Body of pancreas (tissue), 4 donors: Measurements from ENCODE around the gene SAMHD1. TPM values are rescaled to one million over a fixed set of nuclear protein-coding genes. Genes with fewer than 3 reads are reported as not detected.

Experiments
- ATAC-seq: fragments of 150-250 bp; one replicate; pipeline ENCODE4 v1.9.1; 2016
- DNase-seq, 4 donors: peaks; one replicate each; pipeline ENCODE4 v3.0.0-alpha.2; 2019
- H3K27ac ChIP-seq, 4 donors: fragments of 200-600 bp; sonication (generic); 1 replicate in 3 of 4; 2 replicates in 1 of 4; pipeline versions ENCODE4 v1.5.1 to v1.6.1; 2016 to 2019; ENCODE audit warnings: mild to moderate bottlenecking in 1 of 4, mixed read lengths in 1 of 4, moderate library complexity in 1 of 4
- H3K27me3 ChIP-seq, 2 donors: fragments of 200-600 bp; sonication (generic); one replicate each; pipeline ENCODE4 v1.6.0; 2016; ENCODE audit warnings: mild to moderate bottlenecking in 1 of 2
- H3K36me3 ChIP-seq, 2 donors: fragments of 200-600 bp; sonication (generic); replicated peaks in 1 of 2; 2 replicates each; pipeline ENCODE4 v1.5.1; 2016; ENCODE audit warnings: low read depth in 2 of 2; ENCODE audit not compliant: insufficient read depth in 1 of 2
- H3K4me1 ChIP-seq: fragments of 200-600 bp; sonication (generic); one replicate; pipeline ENCODE4 v1.6.0; 2016
- H3K4me3 ChIP-seq, 2 donors: fragments of 200-600 bp; sonication (generic); 1 replicate in 1 of 2; 2 replicates in 1 of 2; pipeline ENCODE4 v1.5.1; 2016 to 2019
- H3K9me3 ChIP-seq, 3 donors: fragments of 200-600 bp; sonication (generic); 1 replicate in 2 of 3; 2 replicates in 1 of 3; pipeline ENCODE4 v1.5.1; 2016
- CTCF ChIP-seq, 7 experiments: fragments of 450-650 bp in 4 of 7; fragments of 200-600 bp in 3 of 7; sonication (generic) in 3 of 7; IDR thresholded peaks; one replicate each; pipeline ENCODE4 v1.5.1; 2016 to 2019; ENCODE audit warnings: antibody characterized with exemption in 7 of 7
- POLR2A ChIP-seq, 3 donors: fragments of 450-650 bp; IDR thresholded peaks; one replicate each; pipeline ENCODE4 v1.6.1; 2016; ENCODE audit warnings: antibody characterized with exemption in 3 of 3, mild to moderate bottlenecking in 2 of 3
- WGBS, 2 donors: methylation state at CpG; one replicate each; pipeline ENCODE4 v1.1.5; 2017; 5-methylcytosine and 5-hydroxymethylcytosine counted together
- intact Hi-C: fragments of 100-400 bp; cut with DNase I; formaldehyde crosslinking; loops from one replicate; pipeline ENCODE4 v1.15.1; 2023
- total RNA-seq, 2 donors: library from RNA; depleted of rRNA; stranded (reverse); fragments of >200 nt; gene quantifications; one replicate each; pipeline ENCODE4 v1.1.0, GENCODE V29; 2016

SAMHD1 gene
- total RNA-seq, 2 donors from 2014 or later: 87.7 to 116 TPM

DNA sequence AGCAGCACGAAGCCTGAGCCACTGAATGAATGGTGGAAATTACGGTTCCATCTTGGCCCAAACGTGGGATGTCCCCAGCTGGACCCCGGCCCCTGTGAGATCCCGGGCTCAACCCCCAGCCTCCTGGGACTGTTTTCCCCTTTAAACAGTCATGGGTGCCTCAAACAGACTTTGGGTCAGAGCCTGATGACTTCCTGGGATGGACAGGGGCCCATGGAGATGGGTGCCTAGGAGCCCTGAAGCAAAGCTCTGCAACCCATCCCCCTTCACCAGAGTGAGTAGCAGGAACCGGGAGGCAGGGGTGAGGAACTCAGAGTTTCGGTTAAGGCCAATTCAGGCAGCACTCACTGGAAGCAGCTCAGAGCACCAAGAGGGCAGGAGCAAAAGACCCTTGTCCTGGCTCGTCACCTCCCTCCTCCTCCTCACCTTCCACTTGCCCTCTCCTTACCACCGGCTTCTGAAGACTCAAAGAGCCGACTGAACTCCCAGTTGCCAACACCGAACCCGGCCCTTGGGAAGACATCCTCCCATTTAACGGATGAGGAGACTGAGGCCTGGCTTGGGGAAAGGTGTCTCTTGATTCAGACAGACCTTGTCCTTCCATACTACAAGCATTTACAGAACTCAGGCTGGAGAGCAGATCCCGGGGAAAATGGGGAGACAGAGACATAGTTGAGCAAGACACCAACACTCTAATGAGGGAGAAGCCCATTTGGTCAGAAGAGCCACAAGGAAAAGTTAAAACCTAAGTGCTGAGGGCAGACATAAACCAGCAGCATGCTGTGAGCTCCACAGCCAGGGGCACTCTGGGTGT is 90.5 kb downstream of the SAMHD1 start:
- Histone ChIP-seq H3K27ac (peak overlapping the region in 2 of 4 donors; percentile 44 to 60), H3K9me3 (no peaks in the 10 kb centered on the region), H3K4me1 (peaks cover 43% of the 10 kb centered on the region), H3K36me3 (no peaks in the 10 kb centered on the region), H3K27me3 (no peaks in the 10 kb centered on the region), H3K4me3 (no peak overlapping the region)
- TF ChIP-seq CTCF (IDR thresholded peaks at IDR 0.05) (no peak), POLR2A (IDR thresholded peaks at IDR 0.05) (no peak)
- no peak for DNase-seq
- intact Hi-C loops: no loop called here
- no peak for ATAC-seq
- WGBS, 2 donors: 88 to 89% methylated on average over 14 of the region's 14 CpGs

DNA sequence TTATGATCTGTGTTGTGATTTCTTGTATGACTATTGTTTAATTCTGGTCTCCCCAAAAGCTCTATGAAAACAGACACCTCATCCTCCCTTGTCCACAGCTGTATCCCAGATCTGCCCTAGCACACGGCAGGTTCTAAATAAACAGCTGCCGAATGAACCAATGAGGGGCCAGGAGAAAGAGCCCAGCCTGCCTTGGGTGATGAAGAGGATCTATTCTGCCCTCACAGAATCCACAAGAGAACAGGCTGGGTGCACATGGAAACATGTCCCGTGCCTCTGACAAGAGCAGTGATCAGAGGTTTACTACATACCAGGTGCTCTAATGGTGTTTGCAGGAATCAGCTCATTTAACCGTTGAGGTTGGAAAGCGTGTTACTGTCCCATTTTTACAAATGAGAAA is 91.2 kb downstream of the SAMHD1 start:
- TF ChIP-seq CTCF (IDR thresholded peaks at IDR 0.05) (no peak), POLR2A (IDR thresholded peaks at IDR 0.05) (no peak)
- no peaks in the 10 kb centered on the region for H3K9me3 ChIP-seq
- no peak overlapping the region for H3K4me3 ChIP-seq
- no peaks in the 10 kb centered on the region for H3K27me3 ChIP-seq
- no peak for ATAC-seq
- peaks cover 50% of the 10 kb centered on the region for H3K4me1 ChIP-seq
- no peaks in the 10 kb centered on the region for H3K36me3 ChIP-seq
- DNase-seq: no peak
- intact Hi-C loops: no loop called here
- WGBS, 2 donors: 59 to 69% methylated on average over 5 of the region's 5 CpGs
- H3K27ac ChIP-seq: no peak overlapping the region

DNA sequence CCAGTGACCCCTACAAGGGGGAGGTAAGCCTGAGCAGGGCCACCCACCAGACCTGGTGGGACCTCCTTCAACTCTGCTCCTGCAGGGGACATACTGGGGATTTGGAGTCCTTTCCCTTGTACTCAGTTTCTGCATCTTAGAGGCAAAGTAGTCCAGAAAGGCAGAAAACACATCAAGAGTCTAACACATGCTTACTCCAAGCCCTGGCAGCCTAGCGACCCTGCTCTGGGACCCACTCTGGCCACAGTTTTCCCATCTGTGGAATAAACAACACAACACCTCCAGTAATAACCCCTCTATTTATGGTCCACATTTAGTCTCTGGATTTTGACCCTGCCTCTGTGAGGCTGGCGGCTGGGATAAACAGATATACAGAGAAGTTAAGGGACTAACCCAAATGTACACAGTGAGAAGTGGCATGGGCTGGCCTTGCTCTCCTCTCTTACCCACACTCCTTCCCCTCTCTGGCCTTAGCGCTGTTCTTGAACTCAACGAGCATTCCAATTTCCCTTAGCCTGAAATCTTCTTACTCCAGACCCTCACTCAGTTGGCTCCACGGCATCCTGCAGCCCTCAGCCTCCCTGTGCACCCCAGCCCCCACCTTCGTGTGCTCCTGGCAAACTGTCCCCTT is 91.7 kb downstream of the SAMHD1 start:
- ATAC-seq: no peak
- no peaks in the 10 kb centered on the region for H3K27me3 ChIP-seq
- peaks cover 52% of the 10 kb centered on the region for H3K4me1 ChIP-seq
- no peak for DNase-seq
- WGBS, 2 donors: 56 to 58% methylated on average over 6 of the region's 6 CpGs
- no peak overlapping the region for H3K27ac ChIP-seq
- H3K36me3 ChIP-seq: no peaks in the 10 kb centered on the region
- TF ChIP-seq POLR2A (IDR thresholded peaks at IDR 0.05) (no peak), CTCF (IDR thresholded peaks at IDR 0.05) (no peak)
- intact Hi-C loops: no loop called here
- no peaks in the 10 kb centered on the region for H3K9me3 ChIP-seq
- H3K4me3 ChIP-seq: no peak overlapping the region

DNA sequence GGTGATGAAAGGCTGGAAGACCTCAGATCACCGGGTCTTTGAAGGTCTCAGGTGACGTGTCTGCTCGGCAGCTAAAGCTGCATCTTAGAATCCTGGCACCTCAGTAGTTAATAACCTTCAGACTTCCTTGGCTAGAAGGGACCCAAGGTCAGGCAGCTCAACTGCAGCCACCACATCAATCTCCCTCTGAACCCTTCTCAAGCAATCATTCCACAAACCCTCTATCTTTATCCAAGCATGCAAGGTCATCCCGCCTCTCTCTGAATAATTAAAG is 92.3 kb downstream of the SAMHD1 start:
- Histone ChIP-seq H3K4me1 (peaks cover 47% of the 10 kb centered on the region), H3K9me3 (no peaks in the 10 kb centered on the region), H3K27ac (no peak overlapping the region), H3K36me3 (no peaks in the 10 kb centered on the region), H3K27me3 (no peaks in the 10 kb centered on the region), H3K4me3 (no peak overlapping the region)
- intact Hi-C loops: no loop called here
- no peak for ATAC-seq
- no peak for DNase-seq
- WGBS, 2 donors: 41 to 60% methylated on average over 4 of the region's 4 CpGs
- TF ChIP-seq POLR2A (IDR thresholded peaks at IDR 0.05) (no peak), CTCF (IDR thresholded peaks at IDR 0.05) (no peak)
